Left lung (tissue), 14 donors: ENCODE measurements around the gene FAM222A. TPM values are rescaled to one million over a fixed set of nuclear protein-coding genes. Genes with fewer than 3 reads are reported as not detected.

Experiments used
- ATAC-seq: fragments of 200-7000 bp; cut with Tn5 transposase; one replicate; pipeline ENCODE4 v1.9.1; 2020; ENCODE audit warnings: moderate library complexity
- DNase-seq, 4 donors: peaks; one replicate each; pipeline ENCODE4 v3.0.0-alpha.2; 2013 to 2020
- H3K27ac ChIP-seq, 2 donors: fragments of 200-600 bp; sonication (generic) in 1 of 2; one replicate each; pipeline versions ENCODE4 v1.5.0 to v1.8.0; 2020 to 2021
- H3K27me3 ChIP-seq, 2 donors: fragments of 200-600 bp; sonication (generic) in 1 of 2; one replicate each; pipeline versions ENCODE4 v1.5.0 to v1.8.0; 2020 to 2021
- H3K36me3 ChIP-seq, 2 donors: fragments of 200-600 bp; sonication (generic) in 1 of 2; one replicate each; pipeline versions ENCODE4 v1.5.0 to v1.8.0; 2020 to 2021
- H3K4me1 ChIP-seq, 2 donors: fragments of 200-600 bp; one replicate each; pipeline ENCODE4 v1.8.0; 2021
- H3K4me3 ChIP-seq, 2 donors: fragments of 200-600 bp; sonication (generic) in 1 of 2; one replicate each; pipeline versions ENCODE4 v1.5.0 to v1.8.0; 2020 to 2021; ENCODE audit warnings: mild to moderate bottlenecking in 1 of 2
- H3K9me3 ChIP-seq, 2 donors: fragments of 200-600 bp; sonication (generic) in 1 of 2; one replicate each; pipeline versions ENCODE4 v1.5.0 to v1.8.0; 2020 to 2021
- intact Hi-C, 2 donors: fragments of 100-400 bp; cut with DNase I; formaldehyde crosslinking; loops; one replicate each; pipeline versions ENCODE4 v1.11.2 to v1.14.2; 2022
- long read RNA-seq, 12 donors: library from polyadenylated mRNA in 2 of 12; unstranded in 2 of 12; transcript quantifications; one replicate each; pipeline ENCODE4 v2.0.0 and lab custom pipeline, GENCODE V29; 2019 to 2026
- polyA plus RNA-seq, 6 donors: library from polyadenylated mRNA; unstranded; fragments of 120-200 nt; gene quantifications; one replicate each; pipeline ENCODE4 v1.2.1, GENCODE V29; 2013; ENCODE audit not compliant: insufficient read length in 6 of 6
- total RNA-seq, 2 donors: library from RNA; stranded (reverse); fragmentation: NEBNext Ultra II Directional; extraction: Animal tissue kit (Norgen Biotek cat#: 25700); gene quantifications; one replicate each; pipeline ENCODE4 v1.2.1, GENCODE V29; 2021
- TF ChIP-seq, protein P1 (sequence below), 2 donors: fragments of 200-600 bp; sonication (generic) in 1 of 2; IDR thresholded peaks; one replicate each; pipeline versions ENCODE4 v1.5.0 to v1.8.0; 2021; ENCODE audit warnings: antibody characterized with exemption in 2 of 2
- donor health status: DM: no; HTN: yes; CAD: no.
- donor health status: DM: no; HTN: no; CAD: no.

FAM222A gene
- total RNA-seq (1 to 10 TPM; 2.9 to 3.1 TPM), polyA plus RNA-seq (1 to 10 TPM; 1.8 to 4.0 (median 2.3) TPM)
- long read RNA-seq, donor 1 = 0 reads
- long read RNA-seq, donor 2, partial matches to known transcripts = 0 of 4 reads
- long read RNA-seq, donor 2, other reads (novel, unspliced or antisense) = 0 of 4 reads
- long read RNA-seq, donor 3 = 0 reads
- long read RNA-seq, donor 4 = 0 reads
- long read RNA-seq, donor 5 = 0 reads
- long read RNA-seq, donor 6, partial matches to known transcripts = 0 of 1 reads
- long read RNA-seq, donor 6, other reads (novel, unspliced or antisense) = 0 of 1 reads
- long read RNA-seq, donor 7, partial matches to known transcripts = 0 of 2 reads
- long read RNA-seq, donor 7, other reads (novel, unspliced or antisense) = 0 of 2 reads
- long read RNA-seq, donor 8, partial matches to known transcripts = 0 of 1 reads
- long read RNA-seq, donor 8, other reads (novel, unspliced or antisense) = 0 of 1 reads
- long read RNA-seq, donor 9 = 0 reads
- long read RNA-seq, donor 10 = 0 reads
- long read RNA-seq, donor 11, transcript FAM222A-202 (3 exons, 3,294 nt) = major isoform, 18 of 18 reads
- long read RNA-seq, donor 11, partial matches to known transcripts = 0 of 18 reads
- long read RNA-seq, donor 11, other reads (novel, unspliced or antisense) = 0 of 18 reads
- long read RNA-seq, donor 12 = 0 reads

- DNase-seq = peak; percentile 95 to 99 (median 96)
- ATAC-seq = peak; percentile 95
- intact Hi-C loops = no loop called here
- Histone ChIP-seq H3K4me1 (peaks cover 8 to 18% of the 10 kb centered on the region in 2 donors), H3K27ac (peak within 1 kb of the TSS in 1 of 2 donors; percentile 28), H3K27me3 (peaks cover 8 to 82% of the 10 kb centered on the region in 2 donors), H3K36me3 (no peaks in the 10 kb centered on the region), H3K9me3 (no peaks in the 10 kb centered on the region), H3K4me3 (peak within 1 kb of the TSS; percentile 53 to 60)
- TF ChIP-seq, protein P1, sequence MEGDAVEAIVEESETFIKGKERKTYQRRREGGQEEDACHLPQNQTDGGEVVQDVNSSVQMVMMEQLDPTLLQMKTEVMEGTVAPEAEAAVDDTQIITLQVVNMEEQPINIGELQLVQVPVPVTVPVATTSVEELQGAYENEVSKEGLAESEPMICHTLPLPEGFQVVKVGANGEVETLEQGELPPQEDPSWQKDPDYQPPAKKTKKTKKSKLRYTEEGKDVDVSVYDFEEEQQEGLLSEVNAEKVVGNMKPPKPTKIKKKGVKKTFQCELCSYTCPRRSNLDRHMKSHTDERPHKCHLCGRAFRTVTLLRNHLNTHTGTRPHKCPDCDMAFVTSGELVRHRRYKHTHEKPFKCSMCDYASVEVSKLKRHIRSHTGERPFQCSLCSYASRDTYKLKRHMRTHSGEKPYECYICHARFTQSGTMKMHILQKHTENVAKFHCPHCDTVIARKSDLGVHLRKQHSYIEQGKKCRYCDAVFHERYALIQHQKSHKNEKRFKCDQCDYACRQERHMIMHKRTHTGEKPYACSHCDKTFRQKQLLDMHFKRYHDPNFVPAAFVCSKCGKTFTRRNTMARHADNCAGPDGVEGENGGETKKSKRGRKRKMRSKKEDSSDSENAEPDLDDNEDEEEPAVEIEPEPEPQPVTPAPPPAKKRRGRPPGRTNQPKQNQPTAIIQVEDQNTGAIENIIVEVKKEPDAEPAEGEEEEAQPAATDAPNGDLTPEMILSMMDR (IDR thresholded peaks at IDR 0.05) = peak; percentile 8 to 32
Measured at GRCh38 chr12:109713187-109714070, at the start of gene FAM222A. FAM222A (plus strand) TSS chr12:109713825; CDS start chr12:109744147, 30,322 bp downstream.

- TF ChIP-seq, protein P1 (IDR thresholded peaks at IDR 0.05) = no peak
- Histone ChIP-seq H3K27me3 (peaks cover 0 to 21% of the 10 kb centered on the region in 2 donors), H3K36me3 (no peaks in the 10 kb centered on the region), H3K4me3 (no peak overlapping the region), H3K4me1 (no peaks in the 10 kb centered on the region), H3K9me3 (no peaks in the 10 kb centered on the region), H3K27ac (no peak overlapping the region)
- ATAC-seq (no peak), DNase-seq (no peak)
- intact Hi-C loops = no loop called here
Measured at GRCh38 chr12:109664402-109664801, 49.2 kb upstream of the FAM222A start.

- no peaks in the 10 kb centered on the region for H3K9me3 ChIP-seq
- TF ChIP-seq, protein P1 (IDR thresholded peaks at IDR 0.05) = no peak
Measured at GRCh38 chr12:109666068-109666467, 47.6 kb upstream of the FAM222A start.

GRCh38 chr12:109670731-109671130 is 42.9 kb upstream of the FAM222A start:
- intact Hi-C loops = no loop called here
- H3K27me3 ChIP-seq = peaks cover 0 to 44% of the 10 kb centered on the region in 2 donors

More at GRCh38 chr12:109666068-109666467, 47.6 kb upstream of the FAM222A start:
- Histone ChIP-seq H3K36me3 (no peaks in the 10 kb centered on the region), H3K27ac (no peak overlapping the region), H3K4me3 (no peak overlapping the region), H3K4me1 (no peaks in the 10 kb centered on the region), H3K27me3 (peaks cover 0 to 38% of the 10 kb centered on the region in 2 donors)
- DNase-seq = no peak
- ATAC-seq = no peak
- intact Hi-C loops = no loop called here

More at GRCh38 chr12:109670731-109671130, 42.9 kb upstream of the FAM222A start:
- no peak overlapping the region for H3K27ac ChIP-seq
- ATAC-seq (no peak), DNase-seq (no peak)
- H3K4me1 ChIP-seq = no peaks in the 10 kb centered on the region
- H3K4me3 ChIP-seq = no peak overlapping the region
- TF ChIP-seq, protein P1 (IDR thresholded peaks at IDR 0.05) = no peak
- H3K36me3 ChIP-seq = no peaks in the 10 kb centered on the region
- no peaks in the 10 kb centered on the region for H3K9me3 ChIP-seq
